ENCODE data around the gene COG4.

DNA sequence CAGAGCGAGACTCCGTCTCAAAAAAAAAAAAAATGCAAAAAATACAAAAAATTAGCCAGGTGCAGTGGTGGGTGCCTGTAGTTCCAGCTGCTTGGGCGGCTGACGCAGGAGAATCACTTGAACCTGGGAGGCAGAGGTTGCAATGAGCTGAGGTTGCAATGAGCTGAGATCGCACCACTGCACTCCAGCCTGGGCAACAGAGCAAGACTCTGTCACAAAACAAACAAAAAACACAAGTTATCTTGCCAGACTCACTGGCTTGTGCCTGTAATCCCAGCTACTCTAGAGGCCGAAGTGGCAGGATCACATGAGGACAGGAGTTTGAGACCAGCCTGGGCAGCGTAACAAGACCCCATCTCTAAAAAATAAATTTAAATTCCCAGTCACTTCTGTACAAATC is 81.0 kb downstream of the COG4 start:
- TF ChIP-seq CTCF (tag by site-specific recombination; IDR thresholded peaks at IDR 0.05) (no peak), ELK4 (IDR thresholded peaks at IDR 0.05; ENCODE audit: borderline replicate concordance, low read depth, low read length) (no peak), ZNF791 (tag by site-specific recombination; IDR thresholded peaks at IDR 0.05) (no peak), ZNF23 (tag by site-specific recombination; IDR thresholded peaks at IDR 0.05; ENCODE audit: borderline replicate concordance) (no peak), ZNF670 (tag by site-specific recombination; IDR thresholded peaks at IDR 0.05; ENCODE audit: low read depth) (no peak)
- TF ChIP-seq, protein P1, sequence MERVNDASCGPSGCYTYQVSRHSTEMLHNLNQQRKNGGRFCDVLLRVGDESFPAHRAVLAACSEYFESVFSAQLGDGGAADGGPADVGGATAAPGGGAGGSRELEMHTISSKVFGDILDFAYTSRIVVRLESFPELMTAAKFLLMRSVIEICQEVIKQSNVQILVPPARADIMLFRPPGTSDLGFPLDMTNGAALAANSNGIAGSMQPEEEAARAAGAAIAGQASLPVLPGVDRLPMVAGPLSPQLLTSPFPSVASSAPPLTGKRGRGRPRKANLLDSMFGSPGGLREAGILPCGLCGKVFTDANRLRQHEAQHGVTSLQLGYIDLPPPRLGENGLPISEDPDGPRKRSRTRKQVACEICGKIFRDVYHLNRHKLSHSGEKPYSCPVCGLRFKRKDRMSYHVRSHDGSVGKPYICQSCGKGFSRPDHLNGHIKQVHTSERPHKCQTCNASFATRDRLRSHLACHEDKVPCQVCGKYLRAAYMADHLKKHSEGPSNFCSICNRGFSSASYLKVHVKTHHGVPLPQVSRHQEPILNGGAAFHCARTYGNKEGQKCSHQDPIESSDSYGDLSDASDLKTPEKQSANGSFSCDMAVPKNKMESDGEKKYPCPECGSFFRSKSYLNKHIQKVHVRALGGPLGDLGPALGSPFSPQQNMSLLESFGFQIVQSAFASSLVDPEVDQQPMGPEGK (tag by site-specific recombination; IDR thresholded peaks at IDR 0.05): no peak
- TF ChIP-seq, protein P2, sequence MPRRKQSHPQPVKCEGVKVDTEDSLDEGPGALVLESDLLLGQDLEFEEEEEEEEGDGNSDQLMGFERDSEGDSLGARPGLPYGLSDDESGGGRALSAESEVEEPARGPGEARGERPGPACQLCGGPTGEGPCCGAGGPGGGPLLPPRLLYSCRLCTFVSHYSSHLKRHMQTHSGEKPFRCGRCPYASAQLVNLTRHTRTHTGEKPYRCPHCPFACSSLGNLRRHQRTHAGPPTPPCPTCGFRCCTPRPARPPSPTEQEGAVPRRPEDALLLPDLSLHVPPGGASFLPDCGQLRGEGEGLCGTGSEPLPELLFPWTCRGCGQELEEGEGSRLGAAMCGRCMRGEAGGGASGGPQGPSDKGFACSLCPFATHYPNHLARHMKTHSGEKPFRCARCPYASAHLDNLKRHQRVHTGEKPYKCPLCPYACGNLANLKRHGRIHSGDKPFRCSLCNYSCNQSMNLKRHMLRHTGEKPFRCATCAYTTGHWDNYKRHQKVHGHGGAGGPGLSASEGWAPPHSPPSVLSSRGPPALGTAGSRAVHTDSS (tag by site-specific recombination; IDR thresholded peaks at IDR 0.05): no peak
